NB4 (cell line): ENCODE data around the gene PCDH18.
"Not testable (repeated sequence)": the region's sequence is repeated elsewhere in the genome, so short reads cannot be mapped to it uniquely, and the experiment has no call there.

ENCODE experiments used
- CTCF ChIP-seq: IDR thresholded peaks from one replicate; pipeline ENCODE4 v1.5.1; 2012; ENCODE audit warnings: low read depth, low read length
- POLR2A ChIP-seq: IDR thresholded peaks from 2 replicates; pipeline ENCODE4 v1.6.1; 2011; ENCODE audit warnings: mild to moderate bottlenecking; ENCODE audit not compliant: insufficient read length; ENCODE audit errors: extremely low read depth

GRCh38 chr4:137517323-137517722, 15.0 kb downstream of the PCDH18 start:
- not testable (repeated sequence) for TF ChIP-seq CTCF, POLR2A
